ENCODE data around the gene OPA1. TPM values are rescaled to one million over a fixed set of nuclear protein-coding genes. Genes with fewer than 3 reads are reported as not detected.

OPA1 gene
- total and polyA plus RNA-seq, 10 donors: 9.8 to 58.2 (median 50.1) TPM

- DNase-seq: no peak
- Histone ChIP-seq H3K9me3 (no peaks in the 10 kb centered on the region), H3K27ac (no peak overlapping the region), H3K4me3 (no peak overlapping the region), H3K27me3 (replicated peaks in 1 of 7) (no peaks in the 10 kb centered on the region), H3K4me1 (peaks cover 0 to 4% (median 0%) of the 10 kb centered on the region in 6 donors), H3K36me3 (no peaks in the 10 kb centered on the region)
- WGBS, 5 donors: 69 to 87% (median 80%) methylated on average over 4 of the region's 4 CpGs
- intact Hi-C loops (cut with DNase I; ENCODE audit: low total_unique reads): loop anchor here (5.0 to 10.0 kb wide), 2 partner anchors 529 to 761 kb away; no protein-coding TSS in a partner anchor
- no peak for TF ChIP-seq POLR2AphosphoS5 (IDR thresholded peaks at IDR 0.05)
- no peak for TF ChIP-seq POLR2A (IDR thresholded peaks at IDR 0.05)
Observed at GRCh38 chr3:193573403-193574191, 19.4 kb upstream of the OPA1 start.

GRCh38 chr3:193574488-193575070 lies 18.4 kb upstream of the OPA1 start:
- TF ChIP-seq CTCF (IDR thresholded peaks at IDR 0.05 in 8 of 11, conservative IDR thresholded peaks at IDR 0.05 in 3 of 11): no peak
- no peak for TF ChIP-seq POLR2A (IDR thresholded peaks at IDR 0.05)
- TF ChIP-seq POLR2AphosphoS5 (IDR thresholded peaks at IDR 0.05): no peak
- Histone ChIP-seq H3K27ac (no peak overlapping the region), H3K9me3 (no peaks in the 10 kb centered on the region), H3K27me3 (replicated peaks in 1 of 7) (no peaks in the 10 kb centered on the region), H3K4me3 (no peak overlapping the region), H3K4me1 (peaks cover 0 to 4% (median 0%) of the 10 kb centered on the region in 6 donors), H3K36me3 (no peaks in the 10 kb centered on the region)
- 56 to 74% (median 65%) methylated on average over 2 of the region's 2 CpGs for WGBS, 5 donors
- intact Hi-C loops (cut with DNase I; ENCODE audit: low total_unique reads): loop anchor here (5.0 to 10.0 kb wide), 2 partner anchors 530 to 762 kb away; no protein-coding TSS in a partner anchor
- DNase-seq: no peak

GRCh38 chr3:193585530-193585929 lies 7.5 kb upstream of the OPA1 start:
- intact Hi-C loops (cut with DNase I; ENCODE audit: low total_unique reads): no loop called here
- no peak for DNase-seq
- 83 to 94% (median 89%) methylated on average over 9 of the region's 9 CpGs for WGBS, 5 donors
- Histone ChIP-seq H3K36me3 (no peaks in the 10 kb centered on the region), H3K27me3 (replicated peaks in 1 of 7) (no peaks in the 10 kb centered on the region), H3K9me3 (no peaks in the 10 kb centered on the region), H3K4me3 (no peak overlapping the region), H3K27ac (no peak overlapping the region), H3K4me1 (no peaks in the 10 kb centered on the region)
- TF ChIP-seq POLR2A (IDR thresholded peaks at IDR 0.05): no peak
- no peak for TF ChIP-seq CTCF (IDR thresholded peaks at IDR 0.05 in 8 of 11, conservative IDR thresholded peaks at IDR 0.05 in 3 of 11)
- TF ChIP-seq POLR2AphosphoS5 (IDR thresholded peaks at IDR 0.05): no peak

GRCh38 chr3:193586526-193586925 lies 6.5 kb upstream of the OPA1 start:
- intact Hi-C loops (cut with DNase I; ENCODE audit: low total_unique reads): no loop called here
- H3K36me3 ChIP-seq: no peaks in the 10 kb centered on the region
- DNase-seq: no peak

More at GRCh38 chr3:193586526-193586925, 6.5 kb upstream of the OPA1 start:
- Histone ChIP-seq H3K4me3 (no peak overlapping the region), H3K27me3 (replicated peaks in 1 of 7) (no peaks in the 10 kb centered on the region), H3K4me1 (peaks cover 0 to 2% (median 0%) of the 10 kb centered on the region in 6 donors), H3K9me3 (no peaks in the 10 kb centered on the region), H3K27ac (no peak overlapping the region)
- TF ChIP-seq POLR2A (IDR thresholded peaks at IDR 0.05) (no peak), POLR2AphosphoS5 (IDR thresholded peaks at IDR 0.05) (no peak), CTCF (IDR thresholded peaks at IDR 0.05 in 8 of 11, conservative IDR thresholded peaks at IDR 0.05 in 3 of 11) (no peak)

All from spleen (tissue), 11 donors.